HG03280 (cell line): Measurements from ENCODE around the gene VSTM4.
A peak's percentile ranks its signal among the peaks of the same experiment; 100 is the strongest.

Source experiments
- ATAC-seq: cut with Tn5 transposase; IDR thresholded peaks from one replicate; pipeline ENCODE4 v1.9.1; 2021; ENCODE audit warnings: mild to moderate bottlenecking, moderate library complexity; ENCODE audit not compliant: unreplicated experiment

Gene VSTM4

DNA sequence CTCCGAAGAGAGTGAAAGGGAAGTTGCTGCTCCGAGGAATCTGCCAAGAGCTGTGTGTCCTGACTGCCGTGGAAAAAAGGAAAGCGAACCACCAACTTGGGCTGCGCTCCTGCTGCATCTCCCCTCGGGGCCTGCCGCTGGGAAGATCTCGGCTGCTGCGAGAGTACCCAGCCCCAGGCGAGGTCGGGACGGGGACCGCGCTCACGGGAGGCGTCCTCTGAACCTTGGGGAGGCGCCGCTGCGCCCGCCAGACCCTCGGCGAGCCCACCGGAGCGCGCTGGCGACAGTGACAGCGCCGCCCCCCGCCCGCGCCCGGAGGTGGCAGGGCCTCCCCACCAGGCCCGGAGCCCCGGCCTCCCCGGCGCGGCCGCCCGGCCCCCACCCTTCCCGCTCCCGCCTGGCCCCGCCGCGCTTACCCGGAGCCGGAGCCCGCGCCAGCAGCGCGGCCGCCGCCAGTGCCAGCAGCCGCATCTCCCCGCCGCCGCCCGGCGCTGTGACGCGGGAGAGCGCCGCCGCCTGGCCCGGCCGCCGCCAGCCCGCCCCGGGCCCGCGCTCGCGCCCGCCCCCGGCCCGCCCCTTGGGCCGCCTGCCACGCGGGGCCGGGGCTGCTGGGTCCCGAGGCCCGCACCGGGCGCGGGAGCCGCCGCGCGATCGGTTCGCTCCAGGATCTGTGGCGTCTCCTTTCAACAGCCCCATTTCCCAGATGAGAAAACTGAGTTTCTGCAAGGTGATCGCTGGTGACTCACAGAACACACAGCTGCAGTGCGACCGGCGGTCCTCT, at the start of gene VSTM4:
VSTM4 (minus strand) TSS at position 508 of the 781 bp plus-strand sequence; CDS start at position 471, 37 bp downstream.
- ATAC-seq = no peak

DNA sequence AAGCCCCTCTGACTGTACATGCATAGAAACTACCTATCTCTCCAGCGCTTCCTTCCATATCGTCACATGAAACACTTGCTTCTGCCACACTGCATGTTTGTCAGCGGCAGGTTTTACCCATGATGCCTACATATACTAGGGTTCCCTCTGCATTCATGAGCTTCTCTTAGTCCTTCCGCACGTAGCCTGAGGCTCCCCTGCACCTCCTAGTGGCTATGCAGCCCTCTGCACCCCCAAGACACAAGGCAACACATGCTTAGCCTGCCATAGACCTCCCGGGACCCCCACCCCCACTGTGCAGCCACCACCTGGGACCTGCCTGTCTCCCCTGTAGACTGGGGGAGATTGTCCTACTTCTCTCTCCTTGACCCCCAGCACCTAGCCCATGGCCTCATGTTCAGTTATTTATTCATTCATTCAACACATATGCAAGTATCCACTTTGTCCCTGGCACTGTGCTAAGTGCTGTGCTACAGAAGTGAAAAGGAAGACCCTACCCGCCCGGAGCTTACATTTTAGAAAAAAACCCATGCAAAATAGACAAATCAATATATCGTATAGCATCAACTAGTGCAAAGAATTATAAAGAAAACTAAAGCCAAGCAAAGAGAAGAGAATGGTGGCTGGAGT, 49.4 kb upstream of the VSTM4 start:
- peak; percentile 82 for ATAC-seq

GRCh38 chr10:49163741-49164140, 48.4 kb upstream of the VSTM4 start:
- ATAC-seq = no peak

DNA sequence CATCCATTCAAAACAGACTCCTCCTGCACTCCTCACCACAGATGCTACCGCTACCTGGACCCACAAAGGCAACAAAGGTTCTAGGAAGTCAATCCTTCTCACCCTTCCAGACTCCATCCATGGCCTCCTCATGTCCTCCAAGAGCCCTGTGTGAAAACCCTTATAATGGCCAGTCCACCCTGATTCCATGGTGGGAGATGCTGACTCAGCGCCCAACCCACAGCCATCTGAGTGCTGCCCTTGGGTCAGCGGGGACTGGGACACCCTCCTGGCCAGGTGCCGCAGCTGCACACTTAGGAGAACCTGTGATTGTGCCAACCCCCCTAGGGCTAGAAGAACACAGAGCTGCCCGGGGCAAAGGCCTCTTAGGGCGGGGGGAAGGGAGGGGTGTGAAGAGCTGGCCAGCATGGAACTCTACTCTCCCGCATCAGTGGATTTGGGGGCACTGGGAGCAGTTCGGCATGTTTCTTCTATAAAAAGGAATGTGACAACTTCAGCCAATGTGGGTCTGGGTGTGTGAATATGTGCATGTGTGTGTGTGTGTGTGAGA, 47.5 kb upstream of the VSTM4 start:
- no peak for ATAC-seq

- ATAC-seq = no peak
These were observed 46.7 kb upstream of the VSTM4 start for GRCh38 chr10:49162063-49162462.

DNA sequence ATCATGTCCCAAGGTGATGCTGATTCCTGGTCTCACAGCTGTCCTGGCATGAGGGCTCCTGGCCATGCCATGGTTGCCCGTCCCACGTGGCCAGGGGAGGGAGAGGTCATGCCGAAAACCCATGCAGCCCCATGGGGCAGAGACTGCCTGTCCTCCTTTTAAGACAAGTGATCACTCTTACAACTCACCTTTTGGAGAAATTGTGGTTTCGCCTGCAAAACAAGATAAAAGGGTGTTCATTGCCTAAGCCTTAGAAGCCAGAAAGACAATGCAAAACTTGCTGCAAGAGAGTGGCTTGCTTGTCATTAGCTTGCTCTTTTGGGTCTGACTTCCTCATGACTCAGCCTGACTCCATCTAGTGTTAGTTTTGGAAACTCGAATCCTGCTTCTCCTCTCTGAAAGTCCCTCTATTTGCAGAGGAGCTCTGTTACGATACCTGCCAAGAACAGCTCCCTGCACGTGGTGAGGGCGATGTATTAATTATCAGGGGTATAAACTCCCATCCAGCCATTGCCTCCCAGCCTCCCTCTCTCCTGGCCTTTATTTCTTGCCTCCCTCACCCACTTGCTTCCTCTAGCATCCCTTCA, 46.2 kb upstream of the VSTM4 start:
- ATAC-seq = no peak

GRCh38 chr10:49160814-49161213, 45.5 kb upstream of the VSTM4 start:
- no peak for ATAC-seq

- no peak for ATAC-seq
These were observed 44.8 kb upstream of the VSTM4 start for GRCh38 chr10:49160110-49160509.

- ATAC-seq = no peak
These were observed 43.6 kb upstream of the VSTM4 start for GRCh38 chr10:49158915-49159314.

DNA sequence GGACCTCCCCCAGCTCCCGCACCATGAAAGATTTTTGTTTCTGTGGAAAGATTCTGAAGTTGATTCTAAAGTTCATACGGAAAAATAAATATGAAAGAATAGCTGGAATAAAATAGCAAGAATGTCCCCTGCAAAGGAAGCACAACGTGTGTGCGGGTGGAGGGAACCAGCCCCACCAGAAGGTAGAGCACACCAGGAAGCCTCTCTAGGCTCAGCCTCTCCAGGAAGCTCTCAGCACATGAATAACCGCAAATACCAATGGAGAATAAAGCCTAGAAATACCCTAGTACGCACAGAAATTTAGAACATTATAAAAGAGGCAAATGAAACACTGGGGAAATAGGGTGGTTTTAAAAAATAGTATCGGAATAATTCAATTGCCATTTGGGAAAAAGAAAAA, 43.1 kb upstream of the VSTM4 start:
- ATAC-seq = no peak

GRCh38 chr10:49157229-49157628, 41.9 kb upstream of the VSTM4 start:
- no peak for ATAC-seq

- no peak for ATAC-seq
These were observed 39.3 kb upstream of the VSTM4 start for GRCh38 chr10:49154641-49155040.

GRCh38 chr10:49153971-49154370, 38.6 kb upstream of the VSTM4 start:
- ATAC-seq = no peak

DNA sequence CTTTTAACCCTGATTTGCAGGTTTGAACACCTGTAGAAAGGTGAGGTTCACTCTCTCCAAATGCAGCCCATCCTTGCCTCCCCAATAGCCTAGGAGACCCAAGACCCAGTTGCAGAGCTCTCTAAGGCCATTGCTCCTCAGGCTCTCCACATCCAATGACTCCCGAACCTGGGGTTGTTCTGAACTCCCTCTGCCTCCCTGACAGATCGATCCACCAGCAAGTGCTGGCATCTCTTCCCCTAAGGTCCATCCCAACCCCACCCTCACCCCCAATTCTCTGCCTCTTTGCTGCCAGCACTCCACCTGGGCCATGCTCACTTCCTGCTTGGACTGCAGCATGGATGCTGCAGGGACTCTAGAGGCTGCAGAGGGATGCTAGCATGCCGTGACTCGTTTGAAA, 37.8 kb upstream of the VSTM4 start:
- no peak for ATAC-seq

DNA sequence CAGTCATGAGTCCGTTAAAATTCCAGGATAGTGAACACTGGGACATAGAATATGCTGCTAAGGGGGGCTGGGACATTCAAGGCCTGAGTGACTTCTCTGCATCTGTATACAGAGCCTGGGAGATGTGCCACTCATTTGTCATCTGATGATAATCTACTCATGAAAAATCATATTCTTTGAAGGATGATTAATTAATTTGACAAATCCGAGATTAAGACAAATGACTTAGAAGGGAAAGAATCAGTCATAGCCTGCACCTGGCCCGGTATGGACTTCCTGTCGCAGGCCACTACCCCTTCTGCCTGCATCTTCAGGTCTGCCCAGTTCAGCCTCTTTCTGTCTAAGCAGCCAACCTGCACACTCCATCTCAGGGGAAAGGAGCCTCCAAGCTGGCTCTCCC, 37.3 kb upstream of the VSTM4 start:
- no peak for ATAC-seq

DNA sequence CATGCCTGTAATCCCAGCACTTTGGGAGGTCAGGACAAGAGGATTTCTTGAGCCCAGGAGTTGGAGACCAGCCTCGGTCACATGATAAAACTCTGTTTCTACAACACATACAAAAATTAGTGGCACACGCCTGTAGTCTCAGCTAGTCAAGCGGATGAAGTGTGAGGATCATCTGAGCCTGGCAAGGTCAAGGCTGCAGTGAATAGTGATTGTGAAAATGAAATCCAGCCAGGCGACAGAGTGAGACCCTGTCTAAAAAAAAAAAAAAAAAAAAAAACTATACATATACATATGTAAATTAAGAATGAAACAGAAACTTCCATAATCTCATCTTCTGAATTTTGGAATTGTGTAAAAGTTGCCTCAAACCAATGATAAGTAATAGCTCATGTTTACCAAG, 36.7 kb upstream of the VSTM4 start:
- no peak for ATAC-seq

DNA sequence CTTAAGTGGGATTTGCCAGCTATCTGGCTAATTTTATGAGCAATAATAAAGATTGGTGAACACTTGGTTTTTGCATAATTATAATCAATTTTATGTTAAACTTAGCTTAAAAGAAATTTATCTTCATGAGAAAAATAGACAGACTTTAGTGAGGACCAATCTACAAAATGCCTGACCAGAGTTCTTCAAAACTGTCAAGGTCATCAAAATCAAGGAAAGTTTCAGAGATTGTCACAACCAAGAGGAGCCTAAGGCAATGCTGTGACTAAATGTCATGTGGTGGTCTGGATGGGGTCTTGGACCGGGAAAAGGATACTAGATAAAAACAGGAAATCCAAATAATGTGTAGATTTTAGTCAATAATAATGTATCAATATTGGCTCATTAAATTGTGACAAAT, 36.2 kb upstream of the VSTM4 start:
- no peak for ATAC-seq

DNA sequence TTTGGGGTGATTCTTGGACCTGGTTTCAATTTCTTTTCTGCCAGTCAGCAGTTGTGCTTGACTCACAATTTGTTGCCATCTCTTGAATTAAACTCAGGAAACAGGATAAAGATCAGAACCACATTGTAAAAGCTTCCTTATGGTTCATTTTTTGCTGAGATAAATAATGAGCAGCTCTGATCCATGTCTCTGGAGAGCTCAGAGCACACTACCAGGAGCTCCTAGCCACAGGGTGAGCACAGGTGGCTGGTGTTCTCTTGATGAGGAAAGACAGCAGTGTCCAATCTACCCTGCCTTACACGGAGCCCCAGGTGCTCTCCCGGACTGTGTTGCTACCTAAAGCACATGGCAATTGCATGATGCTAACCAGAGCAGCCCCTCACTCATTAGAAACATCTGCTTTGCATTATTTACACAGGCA, 35.7 kb upstream of the VSTM4 start:
- ATAC-seq = no peak

- no peak for ATAC-seq
These were observed 35.1 kb upstream of the VSTM4 start for GRCh38 chr10:49150426-49150825.

DNA sequence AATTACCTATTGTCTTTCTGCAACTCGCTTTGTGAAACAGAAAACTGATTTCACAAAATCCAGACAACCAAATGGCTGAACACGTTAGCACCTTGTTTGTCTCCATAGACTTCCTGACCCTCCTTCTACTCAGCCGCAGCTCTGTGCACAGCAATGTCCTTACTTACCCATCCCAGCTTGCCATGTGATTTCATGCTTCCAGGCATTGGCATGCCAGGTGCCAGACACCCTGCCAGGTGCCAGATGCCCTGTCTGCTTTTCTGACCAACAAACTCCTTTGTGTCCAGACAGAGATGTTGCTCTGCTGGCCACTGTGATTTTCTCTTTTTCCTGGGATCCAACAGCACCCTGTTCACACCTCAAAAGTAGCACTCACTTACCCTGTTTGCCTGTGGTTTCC, 34.6 kb upstream of the VSTM4 start:
- no peak for ATAC-seq

DNA sequence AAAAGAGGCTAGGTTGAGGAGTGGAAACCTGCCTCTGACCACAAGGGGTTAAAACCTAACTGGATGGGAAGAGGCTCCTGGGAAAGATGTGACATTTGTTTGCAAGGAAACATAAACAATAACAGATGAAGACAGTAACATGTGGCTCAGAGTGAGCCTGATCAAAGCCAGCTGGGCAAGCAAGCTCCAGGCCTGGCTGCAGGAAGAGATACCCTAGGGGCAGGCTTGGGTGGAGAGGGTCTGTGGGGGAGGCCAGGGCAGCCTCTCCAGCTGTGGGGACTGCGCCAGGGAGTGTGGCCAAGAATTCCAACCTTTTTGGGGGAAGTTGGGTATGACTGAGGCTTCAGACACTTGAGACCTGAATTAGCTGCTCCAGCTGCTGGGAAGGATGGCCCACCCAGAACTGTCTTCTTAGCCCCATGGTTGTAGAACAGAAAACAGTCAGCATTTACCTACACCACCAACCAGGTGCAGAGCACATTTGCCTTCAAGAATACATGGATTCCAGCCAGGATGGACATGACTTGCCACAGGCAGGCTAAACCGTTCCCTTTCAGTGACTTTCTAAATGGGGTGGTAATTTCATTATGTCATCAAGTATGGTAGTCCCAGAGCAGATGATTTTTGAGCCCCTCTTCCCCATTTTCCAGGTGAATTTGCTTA, 28.9 kb upstream of the VSTM4 start:
- no peak for ATAC-seq
